A549 (cell line): Measurements from ENCODE around the gene ARID3A.

Source experiments
- CTCF ChIP-seq: fragments of >200 bp; sonication (Bioruptor Twin); formaldehyde crosslinking; IDR thresholded peaks from 3 replicates; pipeline ENCODE4 v1.5.1; 2016
- EP300 ChIP-seq, 2 experiments: fragments of >200 bp; sonication (Bioruptor Twin); formaldehyde crosslinking; IDR thresholded peaks; 2 replicates in 1 of 2; 3 replicates in 1 of 2; pipeline ENCODE4 v1.6.1; 2016 to 2017
- FOXS1 ChIP-seq: fragments of 250-450 bp; sonication (Bioruptor Pico); IDR thresholded peaks from 2 replicates; pipeline ENCODE4 v1.5.0; 2020; ENCODE audit warnings: mild to moderate bottlenecking, moderate library complexity
- HMGXB4 ChIP-seq: fragments of 250-450 bp; sonication (Bioruptor Pico); IDR thresholded peaks from 2 replicates; pipeline ENCODE4 v1.5.0; 2021; ENCODE audit warnings: mild to moderate bottlenecking, moderate library complexity, borderline replicate concordance
- HOXA7 ChIP-seq: fragments of 250-450 bp; sonication (Bioruptor Pico); IDR thresholded peaks from 2 replicates; pipeline ENCODE4 v1.5.0; 2020; ENCODE audit warnings: mild to moderate bottlenecking, moderate library complexity
- KDM5A ChIP-seq: fragments of 200-600 bp; sonication (generic); IDR thresholded peaks from 2 replicates; pipeline ENCODE4 v1.6.1; 2016; ENCODE audit warnings: antibody characterized with exemption, mild to moderate bottlenecking
- MAX ChIP-seq: IDR thresholded peaks from 2 replicates; pipeline ENCODE4 v1.6.1; 2012
- MAZ ChIP-seq: fragments of 150-350 bp; IDR thresholded peaks from 2 replicates; pipeline ENCODE4 v1.6.1; 2014; ENCODE audit warnings: antibody characterized with exemption, low read depth, low read length, borderline replicate concordance
- MYC ChIP-seq: IDR thresholded peaks from 2 replicates; pipeline ENCODE4 v1.6.1; 2012; ENCODE audit warnings: mild to moderate bottlenecking, inconsistent platforms, low read length, improper control_type of control experiment, borderline replicate concordance
- NFE2L2 ChIP-seq: fragments of 150-350 bp; conservative IDR thresholded peaks from 2 replicates; pipeline ENCODE4 v1.6.1; 2014; ENCODE audit warnings: low read length
- PHF8 ChIP-seq: fragments of 200-600 bp; sonication (generic); IDR thresholded peaks from 2 replicates; pipeline ENCODE4 v1.6.1; 2016; ENCODE audit warnings: low read depth, mild to moderate bottlenecking, antibody characterized with exemption, moderate library complexity, borderline replicate concordance
- RCOR1 ChIP-seq: fragments of 150-350 bp; IDR thresholded peaks from 2 replicates; pipeline ENCODE4 v1.6.1; 2014; ENCODE audit warnings: antibody characterized with exemption, low read length, low read depth
- RNF2 ChIP-seq: fragments of 200-600 bp; sonication (generic); IDR thresholded peaks from 2 replicates; pipeline ENCODE4 v1.6.1; 2016; ENCODE audit warnings: low read depth, mild to moderate bottlenecking, antibody characterized with exemption, moderate library complexity, borderline replicate concordance
- TFCP2L1 ChIP-seq: fragments of 250-450 bp; sonication (Bioruptor Pico); IDR thresholded peaks from 2 replicates; pipeline ENCODE4 v1.5.0; 2021; ENCODE audit warnings: mild to moderate bottlenecking

- no peak for TF ChIP-seq CTCF
- no peak for TF ChIP-seq MAX
- no peak for TF ChIP-seq EP300 (IDR thresholded peaks at IDR 0.05)
- TF ChIP-seq RNF2 = no peak
- no peak for TF ChIP-seq KDM5A
- no peak for TF ChIP-seq HMGXB4 (CRISPR knock-in tag)
- TF ChIP-seq TFCP2L1 = no peak
- no peak for TF ChIP-seq FOXS1 (CRISPR knock-in tag)
- TF ChIP-seq RCOR1 = no peak
- TF ChIP-seq MYC = no peak
- TF ChIP-seq PHF8 = no peak
- TF ChIP-seq HOXA7 (CRISPR knock-in tag) = no peak
- TF ChIP-seq NFE2L2 = no peak
- no peak for TF ChIP-seq MAZ
These were observed 46.4 kb downstream of the ARID3A start for GRCh38 chr19:972281-972680.
